ENCODE measurements around the gene TMEM11. TPM values are rescaled to one million over a fixed set of nuclear protein-coding genes. Genes with fewer than 3 reads are reported as not detected.

The TMEM11 gene
- total and polyA plus RNA-seq, 2 of the 4 experiments (the other 2 are of a cell fraction): 19.9 to 44.7 TPM

- no CpG with 5 or more reads among the region's 6 CpGs for WGBS, 2 experiments (ENCODE audit: extremely low coverage in 2 of 2, insufficient read length in 1 of 2)
- DNase-seq (no peak), ATAC-seq (ENCODE audit: low read depth) (no peak)
- Histone ChIP-seq H3K18ac (ENCODE audit: low read depth, low read length) (no peak overlapping the region), H4K91ac (ENCODE audit: insufficient read depth, low read depth, low read length) (no peak overlapping the region), H3K4me1 (ENCODE audit: control insufficient read depth, insufficient read depth, low read length) (no peaks in the 10 kb centered on the region), H2AK5ac (ENCODE audit: low read depth, low read length) (no peak overlapping the region), H2BK5ac (ENCODE audit: low read depth, low read length, poor library complexity, severe bottlenecking) (no peak overlapping the region), H3K56ac (ENCODE audit: extremely low read depth, insufficient read depth, low read length) (no peak overlapping the region), H3K14ac (replicated peaks; ENCODE audit: low read depth, low read length) (no peak overlapping the region), H3K9me1 (ENCODE audit: insufficient read depth, low read length) (peaks cover 4% of the 10 kb centered on the region; the same call in 1 of the 2 replicates), H3K4ac (ENCODE audit: low read depth, low read length) (no peak overlapping the region), H3K27ac (ENCODE audit: insufficient read depth, low read length) (no peak overlapping the region), H2BK15ac (ENCODE audit: low read depth, low read length) (no peak overlapping the region), H3K23ac (ENCODE audit: low read depth, low read length) (no peak overlapping the region), H2AFZ (replicated peaks; ENCODE audit: low read length, poor library complexity) (no peak overlapping the region), H3K9ac (ENCODE audit: low read depth, low read length) (no peak overlapping the region), H2AK9ac (replicated peaks; ENCODE audit: low read depth, low read length, poor library complexity) (peak overlapping the region; percentile 50), H3K79me1 (ENCODE audit: low read depth in 1 of 2, low read length in 2 of 2) (no peaks in the 10 kb centered on the region; a peak in 1 of 4 replicates), H3K9me3 (ENCODE audit: control insufficient read depth, insufficient read depth, low read length) (peaks cover 3% of the 10 kb centered on the region; the same call in 1 of the 2 replicates), H3K4me2 (ENCODE audit: low read depth, low read length) (no peak overlapping the region), H4K20me1 (ENCODE audit: insufficient read depth, low read length) (no peaks in the 10 kb centered on the region), H3K36me3 (ENCODE audit: control insufficient read depth, insufficient read depth, low read length) (no peaks in the 10 kb centered on the region), H3K27me3 (ENCODE audit: control insufficient read depth, insufficient read depth, low read length) (no peaks in the 10 kb centered on the region), H2BK120ac (ENCODE audit: low read depth, low read length) (no peak overlapping the region), H4K8ac (ENCODE audit: low read depth in 2 of 2, low read length in 2 of 2) (no peak overlapping the region), H2BK20ac (ENCODE audit: low read depth, low read length) (no peak overlapping the region), H4K5ac (ENCODE audit: low read depth, low read length) (no peak overlapping the region), H3K4me3 (ENCODE audit: insufficient read depth, low read depth, low read length) (no peak overlapping the region)
- dilution Hi-C loops (cut with HindIII; ENCODE audit: low sequenced_read_pairs, unreplicated experiment) (no loop called here), intact Hi-C loops (cut with micrococcal nuclease) (no loop called here), in situ Hi-C loops (cut with MboI; ENCODE audit: low sequenced_read_pairs) (no loop called here)
- CTCF ChIA-PET: no interaction called here
- TF ChIP-seq SMC3 (IDR thresholded peaks at IDR 0.05; ENCODE audit: low read depth, low read length): no peak
- no peak for TF ChIP-seq ELK1 (IDR thresholded peaks at IDR 0.05; ENCODE audit: borderline replicate concordance, low read depth, low read length)
- TF ChIP-seq CTCF (conservative IDR thresholded peaks at IDR 0.05; ENCODE audit: low read depth, low read length): no peak
- no peak for TF ChIP-seq RCOR1 (IDR thresholded peaks at IDR 0.05; ENCODE audit: insufficient replicate concordance, low read length)
- TF ChIP-seq CEBPB (IDR thresholded peaks at IDR 0.05; ENCODE audit: low read depth, low read length): no peak
- no peak for TF ChIP-seq RFX5 (IDR thresholded peaks at IDR 0.05; ENCODE audit: low read depth, low read length)
- TF ChIP-seq CHD1 (IDR thresholded peaks at IDR 0.05; ENCODE audit: low read depth, low read length): no peak
- TF ChIP-seq USF2 (IDR thresholded peaks at IDR 0.05; ENCODE audit: low read depth, low read length): no peak
- no peak for TF ChIP-seq MAZ (IDR thresholded peaks at IDR 0.05; ENCODE audit: borderline replicate concordance, low read depth, low read length)
- no peak for TF ChIP-seq RAD21 (IDR thresholded peaks at IDR 0.05; ENCODE audit: low read length)
- no peak for TF ChIP-seq NFE2L2 (IDR thresholded peaks at IDR 0.05; ENCODE audit: low read depth, low read length)
- no peak for TF ChIP-seq MAFK (IDR thresholded peaks at IDR 0.05; ENCODE audit: low read depth, low read length)
- no peak for TF ChIP-seq FOS (IDR thresholded peaks at IDR 0.05; ENCODE audit: low read depth, low read length)
- TF ChIP-seq POLR2A (IDR thresholded peaks at IDR 0.05; ENCODE audit: low read depth, low read length): no peak
- no peak for TF ChIP-seq MXI1 (IDR thresholded peaks at IDR 0.05; ENCODE audit: borderline replicate concordance, low read depth, low read length)
- no TSS peak for BruUV-seq (replicated peaks)
- POLR2A ChIA-PET (ENCODE audit: unreplicated experiment): no interaction called here
Measured at GRCh38 chr17:21231533-21231932, 17.6 kb upstream of the TMEM11 start.

All from IMR-90 (cell line).